Measurements from ENCODE around the gene SRRM3.
"Not testable (repeated sequence)": the region's sequence is repeated elsewhere in the genome, so short reads cannot be mapped to it uniquely, and the experiment has no call there.

- not testable (repeated sequence) for TF ChIP-seq CTCF (IDR thresholded peaks at IDR 0.05; ENCODE audit: low read depth, low read length); POLR2A (IDR thresholded peaks at IDR 0.05; ENCODE audit: extremely low read depth, insufficient read length); MAX (IDR thresholded peaks at IDR 0.05; ENCODE audit: low read depth, low read length)
These were observed 89.2 kb downstream of the SRRM3 start for GRCh38 chr7:76290847-76291350.

All from NB4 (cell line).